Measurements from ENCODE around the gene DHX35. TPM values are rescaled to one million over a fixed set of nuclear protein-coding genes. Genes with fewer than 3 reads are reported as not detected.

DHX35 gene, protein sequence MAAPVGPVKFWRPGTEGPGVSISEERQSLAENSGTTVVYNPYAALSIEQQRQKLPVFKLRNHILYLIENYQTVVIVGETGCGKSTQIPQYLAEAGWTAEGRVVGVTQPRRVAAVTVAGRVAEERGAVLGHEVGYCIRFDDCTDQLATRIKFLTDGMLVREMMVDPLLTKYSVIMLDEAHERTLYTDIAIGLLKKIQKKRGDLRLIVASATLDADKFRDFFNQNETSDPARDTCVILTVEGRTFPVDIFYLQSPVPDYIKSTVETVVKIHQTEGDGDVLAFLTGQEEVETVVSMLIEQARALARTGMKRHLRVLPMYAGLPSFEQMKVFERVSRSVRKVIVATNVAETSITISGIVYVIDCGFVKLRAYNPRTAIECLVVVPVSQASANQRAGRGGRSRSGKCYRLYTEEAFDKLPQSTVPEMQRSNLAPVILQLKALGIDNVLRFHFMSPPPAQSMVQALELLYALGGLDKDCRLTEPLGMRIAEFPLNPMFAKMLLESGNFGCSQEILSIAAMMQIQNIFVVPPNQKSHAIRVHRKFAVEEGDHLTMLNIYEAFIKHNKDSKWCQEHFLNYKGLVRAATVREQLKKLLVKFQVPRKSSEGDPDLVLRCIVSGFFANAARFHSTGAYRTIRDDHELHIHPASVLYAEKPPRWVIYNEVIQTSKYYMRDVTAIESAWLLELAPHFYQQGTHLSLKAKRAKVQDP
- total RNA-seq, result 10.3 TPM

DNA sequence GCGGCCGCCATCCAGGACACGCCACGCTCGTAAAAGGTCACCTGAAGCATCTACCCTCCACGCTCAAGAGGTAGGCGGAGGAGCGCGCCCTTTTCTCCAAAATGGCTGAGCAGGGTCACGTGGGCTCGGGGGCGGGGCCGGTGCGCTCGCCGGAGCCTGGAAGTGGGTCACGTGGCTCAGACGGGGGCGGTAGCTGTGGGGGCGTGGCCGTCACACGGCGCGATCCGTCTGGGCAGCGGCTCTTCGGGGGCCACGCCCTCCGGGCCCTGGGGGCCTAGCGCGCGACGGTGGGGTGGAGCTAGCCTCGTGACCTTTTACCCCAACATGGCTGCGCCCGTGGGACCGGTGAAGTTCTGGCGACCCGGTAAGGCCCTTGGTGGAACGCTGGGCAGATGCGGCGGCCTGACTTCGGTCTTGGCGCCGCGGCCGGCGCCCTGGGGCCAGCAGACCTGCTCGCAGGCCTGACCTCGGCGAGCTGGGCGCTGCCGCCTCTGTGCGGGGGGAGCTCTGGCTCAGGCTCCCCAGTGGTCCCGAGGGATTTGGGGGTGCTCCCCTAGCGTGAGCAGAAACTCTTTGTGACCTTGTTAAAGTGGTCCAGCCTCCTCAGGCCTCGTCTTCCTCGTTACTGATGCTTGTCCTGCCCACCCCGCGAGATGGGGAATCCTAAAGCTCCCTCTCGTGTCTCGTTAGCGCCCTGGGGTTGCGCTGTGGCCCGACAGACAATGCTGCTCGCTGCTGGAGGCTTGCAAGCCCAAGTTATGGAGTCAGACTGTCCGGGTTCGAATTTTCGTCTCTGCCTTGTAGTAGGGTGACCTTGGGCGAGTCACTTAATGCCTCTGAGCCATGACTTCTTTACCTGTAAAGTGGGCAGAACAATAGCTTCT, at the start of gene DHX35:
Gene DHX35, plus strand, starts transcription at position 301 of the 884 bp plus-strand sequence. Its CDS starts 24 bp downstream, at position 325.
- peak; percentile 99 for DNase-seq (ENCODE audit: low spot score)

DNA sequence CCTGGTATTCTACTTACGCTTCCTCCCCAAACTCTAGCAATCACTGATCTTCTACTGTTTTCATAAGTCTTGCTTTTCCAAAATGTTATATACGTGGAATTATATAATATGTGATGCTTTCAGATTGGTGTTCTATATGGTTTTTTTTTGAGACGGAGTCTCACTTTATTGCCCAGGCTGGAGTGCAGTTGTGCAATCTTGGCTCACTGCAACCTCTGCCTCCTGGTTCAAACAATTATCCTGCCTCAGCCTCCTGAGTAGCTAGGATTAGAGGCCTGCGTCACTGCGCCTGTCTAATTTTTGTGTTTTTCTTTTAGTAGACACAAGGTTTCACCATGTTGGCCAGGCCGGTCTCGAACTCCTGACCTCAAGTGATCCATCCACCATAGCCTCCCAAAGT, 46.8 kb upstream of the DHX35 start:
- no peak for DNase-seq (ENCODE audit: low spot score)

DNA sequence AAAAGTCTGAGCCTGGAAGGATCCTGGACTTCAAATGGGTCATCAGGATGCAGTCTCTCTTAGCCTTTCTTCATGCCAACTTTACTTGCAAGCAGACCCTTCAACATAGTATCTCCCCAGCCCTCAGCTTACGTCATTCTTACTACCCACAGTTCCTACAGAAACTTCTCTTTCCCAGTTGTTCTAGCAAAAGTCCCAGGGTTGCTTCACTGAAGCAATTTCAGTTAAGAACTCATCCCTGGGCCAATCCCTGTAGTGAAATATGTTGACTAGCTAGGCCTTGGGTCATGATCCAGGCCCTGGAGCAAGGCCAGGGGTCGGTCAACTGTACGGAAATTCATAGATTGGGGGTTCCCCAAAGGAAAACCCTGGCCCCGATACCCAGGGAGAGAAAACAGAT, 44.5 kb upstream of the DHX35 start:
- no peak for DNase-seq (ENCODE audit: low spot score)

DNA sequence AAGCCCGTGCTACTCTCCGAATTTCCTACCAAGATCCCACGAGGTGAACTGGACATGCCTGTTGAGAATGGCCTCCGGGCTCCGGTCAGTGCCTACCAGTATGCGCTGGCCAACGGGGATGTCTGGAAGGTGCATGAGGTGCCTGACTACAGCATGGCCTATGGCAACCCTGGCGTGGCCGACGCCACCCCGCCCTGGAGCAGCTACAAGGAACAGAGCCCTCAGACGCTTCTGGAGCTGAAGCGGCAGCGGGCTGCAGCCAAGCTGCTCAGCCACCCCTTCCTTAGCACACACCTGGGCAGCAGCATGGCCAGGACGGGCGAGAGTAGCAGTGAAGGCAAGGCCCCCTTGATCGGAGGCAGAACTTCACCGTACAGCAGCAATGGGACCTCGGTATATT, 44.0 kb upstream of the DHX35 start:
- DNase-seq (ENCODE audit: low spot score), result no peak

DNA sequence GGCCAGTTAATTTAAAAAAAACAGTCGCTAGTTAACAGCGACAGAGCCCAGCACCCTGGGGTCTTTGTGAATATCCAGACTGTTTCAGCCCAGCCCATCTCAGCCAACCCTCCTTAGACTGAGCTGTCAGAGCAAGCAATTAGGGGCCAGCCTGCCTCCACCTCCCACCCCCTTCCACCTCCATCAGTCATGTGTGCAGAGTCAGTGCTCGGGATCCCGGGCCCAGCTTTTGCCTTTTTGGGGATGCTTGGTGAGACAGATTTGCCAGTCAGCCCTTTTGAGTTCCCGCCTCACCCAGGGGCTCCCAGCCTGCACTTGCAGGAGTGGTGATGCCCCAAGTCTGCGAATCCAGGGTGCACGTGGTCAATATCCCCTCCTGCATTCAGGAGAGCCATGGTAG, 42.5 kb upstream of the DHX35 start:
- DNase-seq (ENCODE audit: low spot score), result no peak

DNA sequence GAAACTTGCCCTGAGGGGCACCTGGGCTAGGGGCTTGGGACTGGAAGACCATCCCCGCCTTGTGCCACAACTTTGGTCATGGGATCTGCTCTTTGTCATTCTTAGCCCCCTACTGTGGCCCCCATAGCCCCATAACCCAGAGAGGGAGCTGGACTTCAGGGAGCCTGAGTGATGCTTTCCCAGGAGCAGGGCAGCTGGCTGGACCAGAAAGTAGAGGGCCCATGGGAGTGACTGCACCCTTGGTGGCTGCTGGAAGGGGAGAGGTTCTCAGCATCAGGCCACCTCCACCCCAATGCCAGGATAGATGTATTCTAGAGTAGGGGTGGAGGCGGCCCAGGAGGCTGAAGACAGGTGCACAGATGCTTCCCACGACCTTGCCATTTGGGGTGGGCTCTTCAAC, 41.7 kb upstream of the DHX35 start:
- no peak for DNase-seq (ENCODE audit: low spot score)

DNA sequence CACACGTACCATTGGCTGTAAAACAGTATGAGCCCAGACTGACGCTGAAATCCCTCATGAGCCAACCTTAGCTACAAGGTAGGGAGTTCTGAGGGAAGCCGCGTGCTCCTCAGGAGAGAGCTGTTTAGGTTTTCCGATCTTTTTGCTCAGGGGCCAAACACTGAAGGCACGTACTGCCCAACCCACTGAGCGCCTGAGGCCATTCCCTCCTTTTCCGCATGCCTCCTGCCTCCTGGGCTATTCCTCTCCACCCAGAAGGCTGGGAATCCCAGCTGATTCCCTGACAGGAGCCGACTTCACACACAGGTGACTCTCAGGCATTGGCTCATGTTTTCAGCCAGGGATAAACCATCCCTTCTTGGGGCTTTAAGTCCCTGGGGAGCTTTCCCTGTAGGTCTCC, 41.3 kb upstream of the DHX35 start:
- DNase-seq (ENCODE audit: low spot score), result no peak

DNA sequence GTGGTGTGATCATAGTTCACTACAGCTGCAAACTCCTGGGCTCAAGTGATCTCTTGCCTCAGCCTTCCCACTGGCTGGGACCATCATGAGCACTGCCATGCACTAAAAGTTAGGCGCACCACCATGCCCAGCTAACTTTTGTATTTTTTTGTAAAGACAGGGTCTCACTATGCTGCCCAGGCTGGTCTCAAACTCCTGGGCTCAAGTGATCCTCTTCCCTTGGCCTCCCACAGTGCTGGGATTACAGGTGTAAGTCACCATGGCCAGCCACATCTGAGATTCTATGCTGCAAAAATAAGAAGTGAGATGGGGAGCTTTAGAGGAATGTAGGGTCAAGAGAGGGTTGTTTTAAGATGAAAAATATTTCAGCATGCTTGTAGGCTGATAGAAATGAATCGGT, 37.4 kb upstream of the DHX35 start:
- no peak for DNase-seq (ENCODE audit: low spot score)

DNA sequence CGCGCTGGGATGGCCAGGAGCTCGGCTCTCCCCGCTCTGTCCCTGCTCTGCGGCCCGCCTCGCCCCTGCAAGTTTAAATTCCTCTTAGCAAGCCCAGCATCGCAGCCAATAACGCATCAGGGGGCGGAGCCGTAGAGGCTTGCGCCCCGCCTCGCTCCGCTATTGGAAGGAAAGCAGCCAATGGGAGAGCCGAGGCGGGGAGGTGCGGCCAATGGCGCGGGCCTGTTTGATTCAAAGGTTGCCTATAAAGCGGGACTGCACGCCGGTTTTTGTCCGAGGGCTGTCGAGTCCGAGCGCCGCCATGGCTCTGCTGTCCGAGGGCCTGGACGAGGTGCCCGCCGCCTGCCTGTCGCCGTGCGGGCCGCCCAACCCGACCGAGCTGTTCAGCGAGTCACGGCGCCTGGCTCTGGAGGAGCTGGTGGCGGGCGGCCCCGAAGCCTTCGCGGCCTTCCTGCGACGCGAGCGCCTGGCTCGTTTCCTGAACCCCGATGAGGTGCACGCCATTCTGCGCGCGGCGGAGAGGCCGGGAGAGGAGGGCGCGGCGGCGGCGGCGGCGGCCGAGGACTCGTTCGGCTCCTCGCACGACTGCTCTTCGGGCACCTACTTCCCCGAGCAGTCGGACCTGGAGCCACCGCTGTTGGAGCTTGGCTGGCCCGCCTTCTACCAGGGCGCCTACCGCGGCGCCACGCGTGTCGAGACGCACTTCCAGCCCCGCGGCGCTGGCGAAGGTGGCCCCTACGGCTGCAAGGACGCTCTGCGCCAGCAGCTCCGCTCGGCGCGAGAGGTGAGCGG, 35.8 kb upstream of the DHX35 start, which contains the start of gene FAM83D:
Gene FAM83D, plus strand, starts transcription at position 276 of the 792 bp plus-strand sequence. Its CDS starts 26 bp downstream, at position 302.
- DNase-seq (ENCODE audit: low spot score), result peak; percentile 97

DNA sequence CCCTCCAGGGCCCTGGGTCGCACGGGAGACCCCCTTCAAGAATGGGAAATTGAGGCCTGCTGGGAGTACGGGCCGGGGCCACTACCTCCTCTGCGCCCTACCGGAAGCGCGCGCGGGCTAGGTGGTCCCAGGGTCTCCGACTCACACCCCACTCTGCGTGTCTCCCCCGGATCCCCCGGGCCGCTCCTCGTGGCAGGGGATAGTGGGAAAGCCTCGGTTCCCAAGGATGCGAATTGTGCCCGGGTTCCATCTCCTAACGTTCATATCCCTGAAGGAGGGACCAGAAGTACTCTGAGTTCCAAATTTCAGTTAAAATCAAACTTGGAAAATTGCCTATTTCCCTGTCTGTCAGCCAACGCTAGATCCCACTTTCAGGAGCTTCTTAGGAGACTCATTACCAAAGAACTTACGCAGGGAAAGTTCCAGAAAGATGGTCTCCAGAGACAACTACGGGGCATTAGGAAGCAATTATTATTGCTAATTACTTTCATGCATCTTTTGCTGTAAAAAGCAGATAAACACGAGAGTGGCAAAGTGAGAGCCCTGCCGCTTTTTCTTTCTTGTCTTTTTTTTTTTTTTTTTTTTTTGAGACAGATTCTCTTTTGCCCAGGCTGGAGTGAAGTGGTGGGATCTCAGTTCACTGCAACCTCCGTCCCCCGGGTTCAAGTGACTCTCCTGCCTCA, 35.1 kb upstream of the DHX35 start:
- no peak for DNase-seq (ENCODE audit: low spot score)

DNA sequence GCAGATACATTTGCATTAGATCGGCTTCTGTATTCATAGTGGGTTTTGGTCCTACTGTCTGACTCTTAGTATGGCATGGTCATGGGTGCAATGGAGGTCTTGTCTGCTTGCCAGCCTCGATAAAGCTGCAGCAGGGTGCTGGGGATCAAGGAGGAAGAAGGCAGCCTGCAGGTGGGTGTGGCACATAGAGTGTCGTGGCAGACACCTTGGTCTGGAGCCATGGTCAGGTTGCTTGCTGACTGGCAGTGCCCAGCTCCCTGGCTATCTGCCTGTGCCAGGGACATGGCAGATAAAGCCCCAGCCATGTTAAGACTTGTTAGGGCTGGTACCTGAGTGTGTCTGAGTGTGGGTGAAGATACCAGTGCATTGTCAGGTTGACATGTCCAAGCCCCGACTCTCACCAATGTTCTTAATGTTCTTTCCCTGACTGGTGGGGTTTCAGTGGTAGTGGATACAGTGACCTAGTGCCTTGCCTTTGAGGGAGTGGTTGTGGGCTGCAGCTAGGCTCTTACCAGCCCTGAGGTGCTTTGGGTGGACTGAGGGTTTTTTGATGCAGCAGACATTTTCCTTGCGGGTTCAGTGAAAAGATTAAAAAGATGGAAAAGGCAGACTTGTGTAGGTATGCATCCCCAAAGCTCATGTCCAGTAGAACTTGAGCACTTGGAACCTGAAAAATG, 34.1 kb upstream of the DHX35 start:
- DNase-seq (ENCODE audit: low spot score), result no peak

DNA sequence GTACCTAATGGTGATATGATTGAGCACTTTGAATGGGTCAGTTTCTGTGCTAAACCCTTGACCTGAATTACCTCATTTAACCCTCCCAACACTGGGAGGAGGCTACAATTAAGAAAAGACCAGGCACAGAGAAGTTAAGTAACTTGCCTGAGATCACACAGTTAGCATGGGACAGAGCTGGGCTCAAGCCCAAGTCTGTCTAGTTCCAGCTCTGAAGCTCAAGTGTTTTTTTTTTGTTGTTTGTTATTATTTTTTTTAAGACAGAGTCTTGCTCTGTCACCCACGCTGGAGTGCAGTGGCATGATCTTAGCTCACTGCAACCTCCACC, 31.9 kb upstream of the DHX35 start:
- DNase-seq (ENCODE audit: low spot score), result no peak

DNA sequence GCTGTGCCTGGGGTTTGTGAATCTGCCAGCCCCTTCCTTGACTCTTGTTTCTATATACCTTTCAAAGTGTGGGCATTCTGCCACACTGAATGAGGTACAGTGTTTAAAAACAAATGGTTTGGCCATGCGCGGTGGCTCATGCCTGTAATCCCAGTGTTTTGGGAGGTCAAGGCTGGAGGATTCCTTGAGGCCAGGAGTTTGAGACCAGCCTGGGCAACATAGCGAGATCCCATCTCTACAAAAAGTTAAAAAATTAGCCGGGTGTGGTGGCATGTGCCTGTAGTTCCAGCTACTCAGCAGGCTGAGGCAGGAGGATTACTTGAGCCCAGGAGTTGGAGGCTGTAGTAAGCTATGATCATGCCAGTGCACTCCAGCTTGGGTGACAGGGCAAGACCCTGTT, 30.2 kb upstream of the DHX35 start:
- no peak for DNase-seq (ENCODE audit: low spot score)

DNA sequence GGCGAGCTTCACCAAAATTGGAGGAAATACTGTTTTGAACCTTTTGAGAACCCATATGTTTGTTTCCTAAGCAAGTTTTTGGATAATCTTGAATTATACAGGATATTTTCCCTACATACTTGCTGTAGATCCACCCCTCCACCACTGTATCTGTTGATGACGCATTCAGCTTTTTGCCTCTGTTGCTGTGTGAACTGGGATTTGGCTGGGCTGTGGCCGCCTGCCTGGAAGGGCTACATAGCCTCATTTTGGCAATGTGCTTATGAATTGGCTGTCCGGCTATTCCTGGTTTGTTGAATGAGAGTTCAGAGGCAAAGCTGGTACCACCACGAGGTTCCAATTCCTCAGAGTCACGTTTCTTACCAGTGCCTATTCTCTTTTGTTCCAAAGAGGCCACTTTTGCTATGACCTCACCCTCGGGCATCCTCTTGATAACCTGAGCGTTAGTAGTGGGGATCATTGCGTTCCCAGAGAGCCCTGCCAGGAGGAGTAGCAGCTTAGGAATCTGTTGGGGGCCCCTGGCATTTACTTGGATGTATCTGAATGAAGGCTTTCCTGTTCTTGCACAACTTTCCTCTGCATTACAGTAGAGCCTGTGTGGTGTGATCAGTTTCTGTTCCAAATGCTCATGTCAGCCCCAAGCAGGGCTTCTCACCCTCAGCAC, 29.6 kb upstream of the DHX35 start:
- no peak for DNase-seq (ENCODE audit: low spot score)

DNA sequence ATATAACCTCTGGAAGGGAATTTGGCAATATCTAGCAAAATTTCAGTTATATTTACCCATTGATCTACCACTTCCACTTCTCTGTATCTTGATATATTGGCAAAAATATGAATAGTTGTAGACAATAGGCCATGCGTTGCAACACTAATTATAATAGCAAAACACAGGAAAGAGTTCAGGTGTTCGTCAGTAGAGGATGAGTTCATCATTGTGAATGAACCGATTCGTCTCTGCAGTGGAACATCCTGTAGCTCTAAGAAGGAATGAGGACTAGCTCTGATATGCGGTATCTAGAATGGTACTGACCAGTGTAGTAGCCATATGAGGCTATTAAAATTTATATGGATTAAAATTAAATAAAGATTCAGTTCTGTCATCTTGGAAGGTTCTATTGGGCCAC, 27.6 kb upstream of the DHX35 start:
- DNase-seq (ENCODE audit: low spot score), result no peak

DNA sequence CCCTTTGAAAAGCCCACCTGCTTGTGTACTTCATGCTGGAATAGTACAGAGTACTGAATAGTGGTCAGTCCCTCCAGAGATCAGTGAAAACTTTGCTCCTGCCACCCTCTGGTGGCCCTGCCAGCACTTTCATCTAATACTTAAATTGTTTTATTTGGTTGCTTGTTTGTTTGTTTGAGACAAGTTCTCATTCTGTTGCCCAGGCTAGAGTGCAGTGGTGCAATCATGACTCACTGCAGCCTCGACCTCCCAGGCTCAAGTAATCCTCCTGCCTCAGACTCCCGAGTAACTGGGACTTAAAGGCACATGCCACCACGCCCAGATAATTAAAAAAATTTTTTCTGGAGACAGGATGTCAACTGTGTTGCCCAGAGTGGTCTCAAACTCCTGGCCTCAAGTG, 26.9 kb upstream of the DHX35 start:
- no peak for DNase-seq (ENCODE audit: low spot score)

DNA sequence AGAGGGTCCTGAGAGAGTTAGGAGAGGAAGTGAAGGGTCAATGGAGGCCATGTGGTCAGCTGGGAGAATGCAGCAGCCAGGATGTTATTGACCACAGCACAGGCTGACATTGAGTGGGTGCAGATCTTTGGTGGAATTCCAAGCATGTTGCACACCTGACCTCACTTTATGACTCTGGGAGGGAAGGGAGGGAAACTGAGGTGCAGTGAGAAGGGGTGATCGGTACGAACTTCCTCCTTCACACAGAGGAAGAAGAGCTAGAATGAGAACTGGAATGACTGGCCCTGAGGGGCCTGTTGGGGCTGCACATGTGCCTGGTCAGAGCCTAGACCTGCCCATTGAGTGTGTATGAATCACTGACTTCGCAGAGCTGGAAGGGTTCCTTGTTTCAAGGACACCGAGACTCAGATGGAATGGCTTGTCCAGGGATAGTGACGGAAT, 26.2 kb upstream of the DHX35 start:
- no peak for DNase-seq (ENCODE audit: low spot score)

DNA sequence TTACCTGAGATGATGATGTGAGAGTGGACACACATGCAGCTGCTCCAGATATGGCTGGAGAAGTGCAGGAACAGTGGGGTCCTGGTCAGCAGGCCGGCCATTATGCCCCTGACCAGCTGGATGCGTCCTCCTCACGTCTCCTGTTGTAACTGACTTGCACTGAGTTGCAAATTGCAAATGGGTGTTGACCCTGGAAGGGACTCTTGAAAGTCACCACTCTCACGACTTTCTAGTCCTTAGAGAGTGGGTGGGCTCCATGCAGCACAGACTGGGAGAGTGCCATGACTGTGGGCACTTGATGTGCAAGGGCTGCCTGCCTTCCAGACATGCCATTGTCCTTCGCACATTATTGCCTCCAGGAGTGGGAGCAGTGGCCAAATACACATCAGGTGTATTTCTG, 25.1 kb upstream of the DHX35 start:
- DNase-seq (ENCODE audit: low spot score), result no peak

DNA sequence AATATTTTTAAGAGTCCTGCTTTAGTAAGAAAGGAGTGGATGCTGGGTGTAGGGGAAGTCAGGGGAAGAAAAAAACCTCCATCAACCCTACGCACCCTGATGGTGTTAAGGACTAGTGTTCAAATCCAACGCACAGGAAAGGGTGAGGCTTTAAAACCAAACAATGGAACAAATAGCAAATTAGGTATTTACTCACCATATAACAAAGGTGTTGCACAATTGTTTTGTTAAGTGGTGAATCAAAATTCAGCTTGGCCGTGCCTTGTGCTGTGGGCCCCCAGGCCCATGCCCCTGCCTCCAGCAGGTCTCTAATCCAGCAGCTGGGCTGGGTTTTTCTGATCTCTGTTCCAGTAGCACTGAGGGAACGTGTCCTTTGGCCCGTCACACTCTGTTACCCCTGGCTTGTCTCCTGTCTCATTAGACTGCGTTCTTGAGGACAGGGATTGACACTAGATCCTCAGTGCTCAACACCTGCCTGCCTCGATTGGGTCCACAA, 24.1 kb upstream of the DHX35 start:
- DNase-seq (ENCODE audit: low spot score), result no peak

DNA sequence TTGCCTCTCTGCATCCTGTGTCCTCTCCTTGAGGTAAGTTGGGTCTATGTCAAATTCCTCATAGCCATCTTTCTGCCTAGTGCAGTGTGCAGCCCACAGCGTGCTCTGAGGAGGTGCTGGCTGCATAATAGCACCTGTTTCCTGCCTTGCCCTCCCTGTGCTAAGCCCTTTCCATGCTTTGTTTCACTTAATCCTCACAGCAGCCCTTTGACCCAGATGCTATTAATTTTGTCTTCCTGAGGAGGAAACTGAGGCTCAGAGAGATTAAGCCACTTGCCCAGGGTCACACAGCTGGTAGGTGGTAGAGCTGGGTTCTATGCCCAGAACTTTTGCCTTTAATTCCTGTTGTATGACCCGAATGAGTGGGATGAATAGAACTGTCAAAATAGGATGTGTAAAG, 22.5 kb upstream of the DHX35 start:
- DNase-seq (ENCODE audit: low spot score), result no peak
